Lower lobe of right lung (tissue), 2 donors: Measurements from ENCODE around the gene INHBB. TPM values are rescaled to one million over a fixed set of nuclear protein-coding genes. Genes with fewer than 3 reads are reported as not detected.
A peak's percentile ranks its signal among the peaks of the same experiment; 100 is the strongest.
"Not testable (repeated sequence)": the region's sequence is repeated elsewhere in the genome, so short reads cannot be mapped to it uniquely, and the experiment has no call there.

Source experiments
- ATAC-seq, 2 donors: fragments of 200-7000 bp; cut with Tn5 transposase; one replicate each; pipeline ENCODE4 v1.9.1; 2020 to 2022; ENCODE audit warnings: mild to moderate bottlenecking in 2 of 2, moderate library complexity in 2 of 2
- DNase-seq: peaks from one replicate; pipeline ENCODE4 v3.0.0-alpha.2; 2020
- H3K27ac ChIP-seq: fragments of 200-600 bp; one replicate; pipeline ENCODE4 v1.8.0; 2022
- H3K27me3 ChIP-seq: fragments of 200-600 bp; one replicate; pipeline ENCODE4 v1.8.0; 2022; ENCODE audit warnings: low read depth
- H3K36me3 ChIP-seq: fragments of 200-600 bp; one replicate; pipeline ENCODE4 v1.8.0; 2022; ENCODE audit warnings: mild to moderate bottlenecking
- H3K4me1 ChIP-seq: fragments of 200-600 bp; one replicate; pipeline ENCODE4 v1.8.0; 2022
- H3K4me3 ChIP-seq: fragments of 200-600 bp; one replicate; pipeline ENCODE4 v1.8.0; 2022; ENCODE audit warnings: mild to moderate bottlenecking
- H3K9me3 ChIP-seq: fragments of 200-600 bp; one replicate; pipeline ENCODE4 v1.8.0; 2022
- CTCF ChIP-seq: fragments of 200-600 bp; IDR thresholded peaks from one replicate; pipeline ENCODE4 v1.8.0; 2022; ENCODE audit warnings: antibody characterized with exemption, mild to moderate bottlenecking
- intact Hi-C: fragments of 100-400 bp; cut with DNase I; formaldehyde crosslinking; loops from one replicate; pipeline ENCODE4 v1.11.0; 2022
- total RNA-seq: library from RNA; stranded (reverse); fragmentation: NEBNext Ultra II Directional; extraction: Animal tissue kit (Norgen Biotek cat#: 25700); gene quantifications from one replicate; pipeline ENCODE4 v1.2.1, GENCODE V29; 2021
- donor health status: DM: no; HTN: yes; CAD: no; lungs with severe emphysema.

The INHBB gene
- total RNA-seq, 1 donor from 2014 or later: 5.2 TPM

GRCh38 chr2:120385355-120386127 lies 39.6 kb downstream of the INHBB start:
- DNase-seq: no peak
- Histone ChIP-seq H3K4me3 (no peak overlapping the region), H3K27me3 (peaks cover 3% of the 10 kb centered on the region), H3K27ac (no peak overlapping the region), H3K9me3 (no peaks in the 10 kb centered on the region), H3K4me1 (no peaks in the 10 kb centered on the region), H3K36me3 (no peaks in the 10 kb centered on the region)
- intact Hi-C loops: no loop called here
- ATAC-seq: no peak
- no peak for TF ChIP-seq CTCF

DNA sequence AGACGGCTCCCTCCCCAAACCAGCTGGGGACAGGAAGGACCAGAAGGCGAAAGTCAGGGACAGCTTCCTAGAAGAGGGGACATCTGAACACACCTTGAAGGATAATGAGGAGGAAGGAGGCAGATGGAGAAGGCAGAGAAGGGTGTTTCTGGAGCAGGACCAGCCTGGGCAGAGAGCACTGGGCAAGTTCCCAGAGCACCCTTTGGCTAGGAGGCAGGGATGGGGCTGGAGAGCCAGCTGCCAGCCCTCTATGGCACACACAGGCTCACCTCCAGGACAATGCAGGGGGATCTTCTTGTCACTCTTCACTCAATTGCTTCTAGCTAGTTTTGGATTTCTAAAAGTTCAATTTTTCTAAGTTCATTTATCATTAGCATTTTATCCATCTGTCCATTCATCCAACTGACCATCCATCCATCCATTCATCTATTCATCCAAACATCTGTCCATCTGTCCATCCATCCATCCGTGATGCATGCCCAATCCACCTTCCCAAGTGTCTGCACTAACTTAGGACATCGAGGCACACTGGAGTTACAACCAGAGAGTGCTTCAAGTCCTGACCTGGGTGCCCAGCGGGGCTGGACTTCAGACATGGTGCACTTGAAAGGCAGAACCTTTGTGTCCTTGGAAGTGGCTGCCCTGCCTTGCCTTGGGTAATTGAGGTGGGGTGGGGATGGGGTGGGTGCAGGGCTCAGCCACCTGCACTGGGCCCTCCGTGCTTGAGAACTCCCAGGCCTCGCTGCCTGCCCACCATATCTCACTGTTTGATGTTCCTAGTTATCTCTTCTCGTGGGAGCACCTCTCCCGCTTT lies 42.5 kb downstream of the INHBB start:
- Histone ChIP-seq H3K27me3 (peaks cover 3% of the 10 kb centered on the region), H3K4me3 (no peak overlapping the region), H3K4me1 (no peaks in the 10 kb centered on the region), H3K9me3 (no peaks in the 10 kb centered on the region), H3K27ac (no peak overlapping the region), H3K36me3 (no peaks in the 10 kb centered on the region)
- ATAC-seq (no peak), DNase-seq (peak; percentile 32)
- no peak for TF ChIP-seq CTCF
- intact Hi-C loops: no loop called here

DNA sequence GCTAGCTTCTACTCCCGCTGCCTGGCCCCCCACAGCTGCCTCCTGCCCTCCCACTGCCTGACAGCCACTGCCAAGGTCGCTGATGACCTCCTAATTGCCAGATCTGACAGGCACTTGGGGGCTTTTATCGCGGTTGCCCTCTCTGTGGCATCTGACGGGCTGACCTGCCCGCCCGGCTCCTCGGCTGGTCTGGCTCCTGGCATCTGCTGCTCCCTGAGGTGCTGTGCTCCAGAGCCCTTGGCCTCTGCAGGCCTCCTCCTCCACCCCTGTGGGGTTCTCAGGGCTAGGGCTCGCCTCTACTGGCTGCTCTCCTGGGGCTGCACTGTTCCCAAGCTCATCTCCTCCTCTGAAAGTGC lies 43.1 kb downstream of the INHBB start:
- TF ChIP-seq CTCF: no peak
- intact Hi-C loops: no loop called here
- no peaks in the 10 kb centered on the region for H3K36me3 ChIP-seq
- H3K9me3 ChIP-seq: no peaks in the 10 kb centered on the region
- no peaks in the 10 kb centered on the region for H3K4me1 ChIP-seq
- no peak overlapping the region for H3K27ac ChIP-seq
- no peak overlapping the region for H3K4me3 ChIP-seq
- peak in 1 of 2 donors; percentile 19 for ATAC-seq
- DNase-seq: peak; percentile 28
- peaks cover 3% of the 10 kb centered on the region for H3K27me3 ChIP-seq

DNA sequence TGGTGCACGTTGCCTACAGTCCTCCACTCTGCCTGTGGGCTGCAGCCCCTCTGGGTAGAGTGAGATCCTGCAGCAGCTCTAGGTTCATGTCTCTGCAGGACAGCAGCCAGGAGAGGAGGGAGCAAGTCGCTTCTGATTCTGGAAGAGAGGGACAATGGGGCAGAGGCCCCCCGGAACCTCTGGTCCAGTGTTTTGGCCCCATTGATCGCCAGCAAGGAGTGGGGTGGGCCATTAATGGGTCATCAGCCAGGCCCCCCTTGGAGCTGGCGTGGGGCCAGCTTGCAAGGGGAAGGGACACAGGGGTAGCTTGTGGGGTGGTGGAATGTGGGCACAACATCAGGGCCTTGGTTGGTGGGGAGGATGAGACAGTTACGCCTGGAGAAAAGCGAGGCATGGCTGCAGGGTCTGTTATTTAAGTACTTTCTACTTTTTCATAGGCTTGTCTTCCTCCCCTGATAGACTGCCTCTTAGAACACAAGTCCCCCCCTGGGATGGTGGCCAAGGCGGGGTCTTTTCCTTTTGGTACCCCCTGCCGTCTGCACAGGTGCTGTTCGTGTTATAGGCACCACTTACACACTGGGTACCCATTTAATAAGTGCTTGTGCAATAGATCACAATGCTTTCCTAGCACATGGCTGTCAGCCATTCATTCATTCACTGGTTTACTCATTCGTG lies 44.6 kb downstream of the INHBB start:
- Histone ChIP-seq H3K36me3 (no peaks in the 10 kb centered on the region), H3K9me3 (no peaks in the 10 kb centered on the region), H3K4me3 (no peak overlapping the region), H3K27me3 (peaks cover 9% of the 10 kb centered on the region), H3K4me1 (no peaks in the 10 kb centered on the region), H3K27ac (no peak overlapping the region)
- intact Hi-C loops: no loop called here
- ATAC-seq (no peak), DNase-seq (peak; percentile 23)
- no peak for TF ChIP-seq CTCF

DNA sequence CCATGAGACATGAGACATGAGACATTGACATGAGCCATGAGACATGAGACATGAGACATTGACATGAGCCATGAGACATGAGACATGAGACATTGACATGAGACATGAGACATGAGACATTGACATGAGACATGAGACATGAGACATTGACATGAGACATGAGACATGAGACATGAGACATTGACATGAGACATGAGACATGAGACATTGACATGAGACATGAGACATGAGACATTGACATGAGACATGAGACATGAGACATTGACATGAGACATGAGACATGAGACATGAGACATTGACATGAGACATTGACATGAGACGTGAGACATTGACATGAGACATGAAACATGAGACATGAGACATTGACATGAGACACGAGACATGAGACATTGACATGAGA lies 45.4 kb downstream of the INHBB start:
- H3K27ac ChIP-seq, H3K36me3 ChIP-seq, H3K4me3 ChIP-seq, ATAC-seq, intact Hi-C loops, H3K4me1 ChIP-seq, DNase-seq, H3K9me3 ChIP-seq: not testable (repeated sequence)
- peaks cover 16% of the 10 kb centered on the region for H3K27me3 ChIP-seq
